GM12801 (cell line): ENCODE data around the gene KCNS3.

ENCODE experiments used
- TF ChIP-seq, protein P1 (sequence below): IDR thresholded peaks from one replicate; pipeline ENCODE4 v1.5.1; 2011; ENCODE audit warnings: control low read depth; ENCODE audit not compliant: insufficient read length; ENCODE audit errors: extremely low read depth

The KCNS3 gene

DNA sequence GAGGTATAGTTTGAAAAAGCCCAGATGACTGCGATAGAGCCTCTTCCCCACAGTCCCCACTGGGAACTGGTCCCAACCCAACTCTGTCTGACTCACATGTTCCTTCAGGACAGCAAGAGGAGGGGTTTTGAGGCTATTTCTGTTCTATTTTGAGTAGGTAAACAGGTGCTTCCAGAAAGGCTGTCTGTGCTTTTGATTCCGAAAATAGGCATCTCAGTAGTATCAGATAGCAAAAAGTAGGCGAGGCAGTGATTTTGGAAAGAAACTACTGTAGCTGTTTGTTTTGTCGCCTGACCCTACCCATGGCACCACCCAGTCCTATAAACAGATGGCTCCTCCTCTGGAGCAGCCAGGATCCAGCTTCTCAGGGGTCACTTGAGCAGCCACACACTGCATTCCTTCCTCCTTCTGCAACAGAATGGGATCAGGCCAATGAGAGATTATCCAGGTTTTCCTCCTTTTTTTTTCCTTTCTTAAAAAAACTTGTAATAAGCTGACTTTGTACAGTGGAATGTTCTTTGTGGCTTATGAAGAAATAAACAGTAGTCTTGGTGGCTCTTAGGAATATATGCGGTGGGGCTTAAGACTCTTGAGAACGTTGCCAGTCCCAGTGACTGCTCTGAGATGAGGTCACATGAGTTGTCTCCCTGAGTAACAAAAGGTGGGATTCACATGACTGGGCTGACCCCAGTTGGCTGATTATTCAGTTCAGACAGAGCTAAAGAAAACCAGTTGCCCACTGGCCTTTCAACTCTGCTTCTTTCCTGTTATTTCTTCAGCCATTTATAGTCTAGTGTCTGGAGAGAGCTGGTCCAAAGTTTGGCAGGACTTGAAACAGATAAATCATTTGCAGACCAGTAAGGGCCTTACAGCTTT lies 98.6 kb downstream of the KCNS3 start:
- TF ChIP-seq, protein P1, sequence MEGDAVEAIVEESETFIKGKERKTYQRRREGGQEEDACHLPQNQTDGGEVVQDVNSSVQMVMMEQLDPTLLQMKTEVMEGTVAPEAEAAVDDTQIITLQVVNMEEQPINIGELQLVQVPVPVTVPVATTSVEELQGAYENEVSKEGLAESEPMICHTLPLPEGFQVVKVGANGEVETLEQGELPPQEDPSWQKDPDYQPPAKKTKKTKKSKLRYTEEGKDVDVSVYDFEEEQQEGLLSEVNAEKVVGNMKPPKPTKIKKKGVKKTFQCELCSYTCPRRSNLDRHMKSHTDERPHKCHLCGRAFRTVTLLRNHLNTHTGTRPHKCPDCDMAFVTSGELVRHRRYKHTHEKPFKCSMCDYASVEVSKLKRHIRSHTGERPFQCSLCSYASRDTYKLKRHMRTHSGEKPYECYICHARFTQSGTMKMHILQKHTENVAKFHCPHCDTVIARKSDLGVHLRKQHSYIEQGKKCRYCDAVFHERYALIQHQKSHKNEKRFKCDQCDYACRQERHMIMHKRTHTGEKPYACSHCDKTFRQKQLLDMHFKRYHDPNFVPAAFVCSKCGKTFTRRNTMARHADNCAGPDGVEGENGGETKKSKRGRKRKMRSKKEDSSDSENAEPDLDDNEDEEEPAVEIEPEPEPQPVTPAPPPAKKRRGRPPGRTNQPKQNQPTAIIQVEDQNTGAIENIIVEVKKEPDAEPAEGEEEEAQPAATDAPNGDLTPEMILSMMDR, result no peak

GRCh38 chr2:17979707-17980106 lies 101.2 kb downstream of the KCNS3 start:
- TF ChIP-seq, protein P1, result no peak

- TF ChIP-seq, protein P1, result no peak
These were observed 103.5 kb downstream of the KCNS3 start for GRCh38 chr2:17981936-17982335.
